Esophagus (tissue), 2 donors: ENCODE measurements around the gene AMDHD2. TPM values are rescaled to one million over a fixed set of nuclear protein-coding genes. Genes with fewer than 3 reads are reported as not detected.
"Not testable (repeated sequence)": the region's sequence is repeated elsewhere in the genome, so short reads cannot be mapped to it uniquely, and the experiment has no call there.

Source experiments
- H3K27ac ChIP-seq, 2 donors: one replicate each; pipeline ENCODE4 v1.5.1; 2013; ENCODE audit warnings: low read depth in 2 of 2, mild to moderate bottlenecking in 2 of 2, inconsistent platforms in 1 of 2, low read length in 1 of 2, moderate library complexity in 1 of 2
- H3K27me3 ChIP-seq, 2 donors: one replicate each; pipeline ENCODE4 v1.6.1; 2013; ENCODE audit warnings: low read length in 2 of 2, control low read depth in 1 of 2, mild to moderate bottlenecking in 1 of 2; ENCODE audit not compliant: insufficient read depth in 2 of 2, control insufficient read depth in 1 of 2
- H3K36me3 ChIP-seq, 2 donors: one replicate each; pipeline ENCODE4 v1.6.1; 2013; ENCODE audit warnings: low read length in 1 of 2; ENCODE audit not compliant: control insufficient read depth in 2 of 2, insufficient read depth in 2 of 2
- H3K4me1 ChIP-seq, 2 donors: one replicate each; pipeline ENCODE4 v1.6.1; 2013; ENCODE audit warnings: low read length in 1 of 2; ENCODE audit not compliant: control insufficient read depth in 2 of 2, insufficient read depth in 2 of 2
- H3K4me3 ChIP-seq, 2 donors: one replicate each; pipeline ENCODE4 v1.5.1; 2013; ENCODE audit warnings: low read length in 2 of 2, mild to moderate bottlenecking in 2 of 2, low read depth in 1 of 2, moderate library complexity in 1 of 2
- H3K9me3 ChIP-seq, 2 donors: one replicate each; pipeline ENCODE4 v1.6.1; 2013; ENCODE audit warnings: mild to moderate bottlenecking in 2 of 2, low read depth in 1 of 2, low read length in 1 of 2, moderate library complexity in 1 of 2; ENCODE audit not compliant: control insufficient read depth in 2 of 2, insufficient read depth in 1 of 2
- WGBS, 2 donors: extraction: QIAGEN DNeasy Blood & Tissue Kit; methylation state at CpG; one replicate each; pipeline ENCODE4 v1.1.7; 2013; 5-methylcytosine and 5-hydroxymethylcytosine counted together
- polyA plus RNA-seq, 2 donors: library from polyadenylated mRNA; stranded (reverse); fragments of 200-250 nt; gene quantifications; one replicate each; pipeline ENCODE4 v1.2.3, GENCODE V29; 2013
- donor health status: healthy with polysubstance abuse.
- donor health status: Bipolar disorder and iron deficiency.

AMDHD2 gene
- polyA plus RNA-seq, 2 donors = 18.8 to 24.1 TPM

DNA sequence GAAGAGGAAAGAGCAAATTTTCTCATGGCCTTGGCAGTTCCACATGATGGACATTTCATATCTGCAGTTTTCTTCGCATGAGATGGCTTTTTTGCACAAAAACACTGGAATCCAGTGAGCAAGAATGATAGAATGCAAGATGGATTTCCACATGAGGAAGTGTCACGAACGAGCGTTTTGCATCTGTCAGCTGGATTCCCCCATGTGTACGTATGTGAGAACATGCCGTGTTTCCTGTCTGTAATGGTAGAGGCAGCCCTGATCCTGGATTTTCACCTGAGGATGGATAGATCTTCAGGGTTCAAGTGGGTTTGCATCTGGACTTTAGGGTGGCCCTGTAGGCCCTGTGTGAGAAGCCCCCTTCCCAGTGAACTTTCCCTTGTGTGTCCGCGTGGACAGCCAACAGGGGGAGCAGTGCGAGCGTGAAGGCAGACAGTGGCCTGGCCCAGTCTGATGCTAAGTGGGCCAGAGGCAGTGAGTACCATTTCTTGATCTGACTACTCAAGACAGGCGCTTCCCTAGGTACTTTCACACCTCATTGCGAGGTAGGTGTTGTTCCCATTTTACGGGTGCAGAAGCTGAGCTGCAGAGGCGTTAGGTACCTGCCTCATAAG, 19.8 kb downstream of the AMDHD2 start:
- peaks cover 3 to 15% of the 10 kb centered on the region in 2 donors for H3K4me1 ChIP-seq
- not testable (repeated sequence) for H3K27me3 ChIP-seq, H3K27ac ChIP-seq, H3K4me3 ChIP-seq, H3K36me3 ChIP-seq, H3K9me3 ChIP-seq
- 44 to 56% methylated on average over 13 to 14 of the region's 14 CpGs for WGBS, 2 donors

DNA sequence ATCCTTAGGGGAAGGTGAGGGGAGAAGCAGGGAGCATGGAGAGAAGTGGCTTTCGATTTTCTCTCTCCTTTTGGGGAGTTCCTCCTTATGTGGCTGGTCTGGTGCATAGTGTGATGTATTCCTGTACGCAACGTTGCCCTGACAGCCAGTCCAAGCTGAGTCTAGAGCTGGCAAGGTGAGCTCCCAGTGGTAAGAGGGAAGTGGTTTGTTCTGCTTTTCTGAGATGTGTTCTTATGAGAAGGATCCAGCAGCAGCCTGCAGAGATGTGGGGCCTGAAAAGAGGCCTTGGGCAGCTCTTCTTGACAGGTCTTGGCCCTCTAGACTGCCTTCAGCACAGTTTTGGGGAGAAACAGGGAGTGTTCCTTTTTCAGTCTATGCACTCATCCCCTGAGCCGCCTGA, 20.7 kb downstream of the AMDHD2 start:
- H3K36me3 ChIP-seq, H3K9me3 ChIP-seq, H3K4me3 ChIP-seq, H3K27me3 ChIP-seq, H3K27ac ChIP-seq: not testable (repeated sequence)
- peaks cover 3 to 14% of the 10 kb centered on the region in 2 donors for H3K4me1 ChIP-seq
- WGBS, 2 donors = 70 to 78% methylated on average over 4 of the region's 4 CpGs

DNA sequence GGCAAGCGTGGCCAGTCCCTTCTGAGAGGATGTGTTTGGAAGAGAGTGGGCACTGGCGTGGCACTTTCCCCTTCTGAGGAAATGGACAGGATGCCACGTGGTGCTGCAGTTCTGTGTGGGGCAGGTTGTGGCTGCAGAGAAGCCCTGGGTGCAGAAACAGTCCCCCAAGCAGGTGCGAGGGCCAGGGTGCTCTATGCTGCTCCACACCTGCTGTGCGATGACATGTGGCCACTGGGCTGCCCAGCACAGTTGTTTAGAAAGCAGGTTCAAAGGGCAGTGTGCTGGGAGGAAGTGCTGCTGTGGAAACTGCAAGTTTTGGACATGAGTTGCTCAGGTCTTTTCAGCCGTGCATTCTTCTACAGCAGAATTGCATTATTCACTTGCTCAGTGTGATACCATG, 21.2 kb downstream of the AMDHD2 start:
- 35 to 66% methylated on average over 5 to 6 of the region's 6 CpGs for WGBS, 2 donors

DNA sequence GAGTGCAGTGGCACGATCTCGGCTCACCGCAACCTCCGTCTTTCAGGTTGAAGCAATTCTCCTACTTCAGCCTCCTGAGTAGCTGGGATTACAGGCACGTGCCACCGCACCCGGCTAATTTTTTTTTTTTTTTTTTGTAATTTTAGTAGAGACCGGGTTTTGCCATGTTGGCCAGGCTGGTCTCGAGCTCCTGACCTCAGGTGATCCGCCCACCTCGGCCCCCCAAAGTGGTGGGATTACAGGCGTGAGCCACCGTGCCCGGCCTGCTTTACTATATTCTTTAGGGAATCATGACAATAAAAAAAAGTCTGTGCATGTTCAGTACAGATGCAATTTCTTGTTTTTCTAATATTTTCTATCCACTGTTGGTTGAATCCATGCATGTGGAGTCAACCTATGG, 23.6 kb downstream of the AMDHD2 start:
- H3K4me1 ChIP-seq, H3K36me3 ChIP-seq, H3K27ac ChIP-seq, H3K4me3 ChIP-seq, H3K27me3 ChIP-seq, H3K9me3 ChIP-seq: not testable (repeated sequence)
- WGBS, 2 donors = 83 to 91% methylated on average over 14 of the region's 14 CpGs

More for the DNA sequence above, 21.2 kb downstream of the AMDHD2 start:
- not testable (repeated sequence) for H3K9me3 ChIP-seq, H3K4me3 ChIP-seq, H3K27ac ChIP-seq, H3K4me1 ChIP-seq, H3K27me3 ChIP-seq, H3K36me3 ChIP-seq

DNA sequence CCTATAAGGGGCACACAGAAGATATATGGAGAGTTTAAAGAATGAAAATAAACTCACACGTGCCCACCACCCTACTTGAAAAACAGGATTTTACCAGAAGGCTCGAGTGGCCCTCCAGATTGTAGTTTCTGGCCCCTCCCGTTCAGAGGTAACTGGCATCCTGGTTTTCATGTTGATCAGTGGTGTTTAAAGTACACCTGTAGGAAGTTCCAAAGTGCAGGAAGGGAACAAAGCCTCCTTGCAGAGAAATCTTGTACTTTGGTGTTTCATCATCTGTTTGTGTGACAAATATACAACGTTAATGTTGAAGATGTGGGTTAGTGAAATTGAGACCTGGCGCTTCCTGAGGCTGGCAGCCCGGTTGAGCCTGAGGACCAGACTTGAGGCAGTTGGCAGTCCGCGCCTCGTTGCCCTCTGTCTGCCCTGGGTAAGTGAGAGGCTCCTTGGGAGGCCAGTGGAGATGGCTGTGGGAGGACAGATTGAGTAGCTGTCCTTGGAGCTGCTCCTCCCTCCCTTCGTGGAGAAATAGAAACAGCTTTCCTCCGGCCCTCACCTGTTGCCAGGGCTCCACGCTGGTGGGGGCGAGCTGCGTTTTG, 30.2 kb downstream of the AMDHD2 start:
- H3K4me3 ChIP-seq, H3K4me1 ChIP-seq, H3K27me3 ChIP-seq, H3K36me3 ChIP-seq, H3K27ac ChIP-seq, H3K9me3 ChIP-seq: not testable (repeated sequence)
- no CpG with 5 or more reads among the region's 14 CpGs for WGBS, 2 donors

DNA sequence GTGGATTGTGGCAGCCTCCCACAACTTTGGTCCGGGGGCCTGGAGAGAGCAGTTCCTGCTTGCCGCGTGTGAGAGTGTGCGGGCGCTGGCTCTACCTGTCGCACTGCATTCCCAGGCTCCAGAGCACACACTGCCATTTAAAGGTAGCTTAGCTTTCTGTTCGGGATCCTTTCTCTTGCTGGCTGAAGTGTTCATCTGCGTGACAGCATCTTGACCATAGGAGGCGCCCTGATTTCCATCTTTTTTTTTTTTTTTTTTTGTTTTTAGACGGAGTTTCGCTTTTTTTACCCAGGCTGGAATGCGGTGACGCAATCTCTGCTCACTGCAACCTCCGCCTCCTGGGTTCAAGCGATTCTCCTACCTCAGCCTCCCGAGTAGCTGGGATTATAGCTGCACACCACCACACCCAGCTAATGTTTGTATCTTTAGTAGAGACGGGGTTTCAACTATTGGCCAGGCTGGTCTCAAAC, 31.3 kb downstream of the AMDHD2 start:
- H3K4me1 ChIP-seq, H3K27ac ChIP-seq, H3K27me3 ChIP-seq, H3K9me3 ChIP-seq, H3K36me3 ChIP-seq, H3K4me3 ChIP-seq: not testable (repeated sequence)
- WGBS, 2 donors = 47 to 58% methylated on average over 11 to 12 of the region's 17 CpGs

DNA sequence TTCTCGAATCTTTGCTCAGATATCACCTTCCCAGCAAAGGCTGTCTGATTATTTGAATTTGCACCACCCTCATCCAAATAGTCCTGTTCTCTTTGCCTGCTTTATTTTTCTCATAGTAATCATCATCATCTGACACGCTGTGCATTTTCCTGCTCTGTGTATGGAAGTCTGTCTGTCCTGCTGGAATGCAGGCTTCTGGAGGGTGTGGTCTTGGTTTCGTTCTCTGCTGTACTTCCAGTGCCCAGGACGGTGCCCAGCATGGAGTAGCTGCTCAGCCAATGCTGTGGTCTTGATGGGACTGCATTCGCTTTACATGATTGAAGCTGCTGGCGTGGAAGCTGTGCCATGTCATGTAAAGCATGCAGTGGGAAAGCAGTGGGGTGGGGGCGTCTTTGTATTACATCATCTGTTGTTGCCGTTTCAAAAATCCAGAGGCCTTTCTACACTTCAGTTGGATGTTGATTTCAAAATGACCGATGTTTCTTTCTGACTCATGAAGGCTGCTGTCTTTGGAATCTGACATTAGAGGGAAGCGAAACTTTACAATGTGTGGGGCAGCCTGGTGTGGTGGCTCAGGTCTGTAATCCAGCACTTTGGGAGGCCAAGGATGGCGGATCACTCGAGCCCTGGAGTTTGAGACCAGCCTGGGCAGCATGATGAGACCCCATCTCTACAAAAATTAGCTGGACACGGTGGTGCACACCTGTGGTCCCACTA, 34.7 kb downstream of the AMDHD2 start:
- not testable (repeated sequence) for H3K27ac ChIP-seq, H3K27me3 ChIP-seq, H3K9me3 ChIP-seq, H3K4me3 ChIP-seq, H3K36me3 ChIP-seq, H3K4me1 ChIP-seq
- no CpG with 5 or more reads among the region's 13 CpGs for WGBS, 2 donors

DNA sequence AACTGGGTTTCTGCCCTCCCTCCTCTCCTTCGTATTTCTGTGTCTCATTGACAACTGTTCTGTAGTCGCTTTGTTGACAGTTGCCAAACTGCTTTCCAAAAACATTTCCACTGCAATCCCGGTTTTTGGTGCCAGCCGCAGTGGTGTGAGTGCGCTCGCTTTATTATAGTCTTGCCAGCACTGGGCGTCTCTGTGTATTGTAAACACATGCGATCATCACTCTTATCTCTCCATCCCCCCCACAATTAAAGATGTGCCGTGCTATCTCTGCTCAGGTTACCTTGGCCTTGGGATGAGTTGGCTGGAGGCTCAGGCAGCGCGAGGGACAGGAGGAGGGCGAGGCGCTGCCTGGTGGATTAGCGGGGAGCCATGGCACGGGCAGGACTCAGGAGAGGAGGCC, 37.0 kb downstream of the AMDHD2 start:
- WGBS, 2 donors = 87 to 89% methylated on average over 6 of the region's 15 CpGs
- H3K27me3 ChIP-seq, H3K36me3 ChIP-seq, H3K9me3 ChIP-seq, H3K27ac ChIP-seq, H3K4me1 ChIP-seq, H3K4me3 ChIP-seq: not testable (repeated sequence)

DNA sequence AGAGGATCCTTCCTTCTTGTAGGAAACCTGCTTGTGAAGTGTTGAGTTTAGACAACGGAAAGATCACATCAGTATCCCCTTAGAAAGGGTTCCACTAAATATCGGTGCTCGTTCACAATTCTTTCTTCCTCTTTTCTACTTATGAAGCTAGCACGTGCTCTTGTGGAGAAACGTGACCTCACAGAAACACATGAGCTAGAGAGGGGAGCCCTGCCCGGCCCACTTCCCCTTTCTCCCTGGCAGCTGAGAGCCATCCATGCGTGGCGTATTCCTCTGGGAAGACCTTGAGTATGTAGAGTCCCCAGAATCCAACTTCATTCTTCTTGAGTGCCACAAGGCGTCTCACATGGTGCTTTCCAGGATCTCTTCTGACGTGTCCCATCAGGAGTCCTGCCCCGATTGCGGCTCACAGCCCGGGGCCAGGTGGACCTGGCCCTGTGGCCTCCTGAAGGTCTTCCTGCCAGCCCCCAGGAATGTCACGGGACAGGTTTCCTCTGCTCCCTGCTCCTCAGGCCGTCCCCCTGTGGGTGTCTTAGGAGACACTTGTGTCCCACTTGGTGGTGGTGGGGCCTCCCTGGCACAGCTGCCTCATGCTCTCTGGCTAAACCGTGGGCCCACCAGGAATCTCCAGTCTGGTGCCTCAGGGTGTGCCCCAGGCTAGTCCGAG, 40.1 kb downstream of the AMDHD2 start:
- not testable (repeated sequence) for H3K36me3 ChIP-seq, H3K4me3 ChIP-seq, H3K4me1 ChIP-seq, H3K27ac ChIP-seq, H3K27me3 ChIP-seq, H3K9me3 ChIP-seq
- WGBS, 2 donors = 69 to 83% methylated on average over 6 to 9 of the region's 17 CpGs
